HT-29 (cell line): ENCODE data around the gene NEURL1B. TPM values are rescaled to one million over a fixed set of nuclear protein-coding genes. Genes with fewer than 3 reads are reported as not detected.

Experiments
- DNase-seq: peaks from one replicate; pipeline ENCODE4 v3.0.0-alpha.2; 2015; ENCODE audit warnings: low spot score
- total RNA-seq: library from RNA; depleted of rRNA; stranded (reverse); fragments of >200 nt; shearing (Covaris generic); gene quantifications from 2 replicates; pipeline ENCODE4 v1.2.3, GENCODE V29; 2014

Gene NEURL1B
- total RNA-seq, 1 experiment from 2014 or later, result 0.79 TPM

- DNase-seq, result peak; percentile 86
Measured at GRCh38 chr5:172714491-172715420, 73.7 kb downstream of the NEURL1B start.

DNA sequence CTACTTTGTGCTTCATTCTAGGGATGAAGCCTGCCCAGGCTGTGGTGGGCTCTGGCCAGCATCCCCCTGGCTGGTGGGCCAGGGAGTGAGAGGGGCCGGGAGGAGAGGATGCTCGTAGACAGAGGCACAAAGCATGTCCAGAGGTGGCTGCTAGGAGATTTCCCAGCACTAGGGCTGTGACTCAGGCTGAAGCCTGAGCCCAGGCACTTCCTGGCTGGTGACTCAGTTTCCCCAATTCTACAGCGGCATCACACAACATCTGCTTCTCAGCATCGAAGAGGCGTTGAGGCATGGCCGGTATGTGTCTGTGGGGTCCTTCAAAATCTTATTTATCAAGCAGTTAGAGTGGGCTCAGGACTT, 74.3 kb downstream of the NEURL1B start:
- no peak for DNase-seq

- peak; percentile 38 for DNase-seq
Measured at GRCh38 chr5:172715931-172716682, 75.0 kb downstream of the NEURL1B start.

DNA sequence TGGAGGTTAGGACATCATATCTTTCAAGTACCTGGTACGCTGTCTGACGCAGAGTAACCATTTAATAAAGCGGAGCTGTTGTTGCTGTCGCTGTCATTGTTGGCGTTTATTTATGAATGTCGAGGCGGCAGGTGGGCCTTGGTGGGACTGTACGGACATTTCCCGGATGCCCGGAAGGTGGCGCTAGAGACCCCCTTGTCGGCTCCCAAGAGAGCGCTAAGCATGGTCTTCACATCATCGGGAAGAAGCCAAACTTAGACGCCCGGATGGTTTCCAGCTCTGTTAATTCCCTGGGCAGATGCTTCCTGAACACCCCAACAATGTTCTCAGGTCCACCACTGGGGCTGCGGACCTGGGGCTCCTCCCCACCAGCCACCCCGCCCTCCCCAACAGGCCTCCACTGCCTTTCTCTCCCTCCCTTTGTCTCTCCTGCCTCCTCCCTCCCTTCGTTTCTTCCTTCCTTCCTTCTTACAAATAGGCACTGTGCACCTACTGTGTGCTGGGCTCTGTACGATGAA, 75.8 kb downstream of the NEURL1B start:
- DNase-seq, result peak; percentile 96

DNA sequence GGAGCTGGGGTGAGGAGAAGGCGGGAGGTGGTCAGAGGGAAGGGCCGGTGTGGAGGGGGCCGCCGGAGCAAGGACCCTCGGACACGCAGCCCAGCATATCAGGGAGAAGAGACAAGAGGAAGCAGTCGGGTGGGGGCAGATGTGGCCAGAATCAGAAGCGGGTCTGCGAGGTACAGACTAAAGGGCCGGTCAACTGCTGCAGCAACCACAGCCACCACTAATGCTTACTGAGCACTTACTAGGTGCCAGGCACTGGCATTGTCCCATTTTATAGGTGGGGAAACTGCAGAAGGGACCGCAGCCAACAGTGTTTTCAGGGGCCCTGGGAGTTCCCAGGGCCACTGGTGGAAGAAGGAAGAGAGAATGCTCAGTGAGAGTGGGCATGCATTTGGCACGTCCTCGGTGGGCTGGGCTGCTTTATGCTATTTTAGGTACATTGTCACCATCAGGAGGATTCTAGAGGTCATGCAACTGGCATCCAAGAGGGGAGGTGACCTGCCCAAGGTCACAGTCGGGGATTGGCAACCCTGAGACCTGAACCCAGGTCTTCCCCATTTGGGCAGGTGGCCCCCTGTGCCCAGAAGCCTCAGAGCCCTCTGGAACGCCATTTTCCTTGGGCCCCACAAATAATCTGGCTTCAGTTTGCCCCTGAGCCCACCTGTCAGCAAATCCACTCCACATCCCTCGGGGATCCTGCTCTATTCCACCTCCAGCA, 76.6 kb downstream of the NEURL1B start:
- no peak for DNase-seq

GRCh38 chr5:172718527-172719114, 77.6 kb downstream of the NEURL1B start:
- no peak for DNase-seq

- no peak for DNase-seq
Measured at GRCh38 chr5:172719211-172719610, 78.1 kb downstream of the NEURL1B start.

GRCh38 chr5:172720655-172721054, 79.6 kb downstream of the NEURL1B start:
- DNase-seq, result no peak

DNA sequence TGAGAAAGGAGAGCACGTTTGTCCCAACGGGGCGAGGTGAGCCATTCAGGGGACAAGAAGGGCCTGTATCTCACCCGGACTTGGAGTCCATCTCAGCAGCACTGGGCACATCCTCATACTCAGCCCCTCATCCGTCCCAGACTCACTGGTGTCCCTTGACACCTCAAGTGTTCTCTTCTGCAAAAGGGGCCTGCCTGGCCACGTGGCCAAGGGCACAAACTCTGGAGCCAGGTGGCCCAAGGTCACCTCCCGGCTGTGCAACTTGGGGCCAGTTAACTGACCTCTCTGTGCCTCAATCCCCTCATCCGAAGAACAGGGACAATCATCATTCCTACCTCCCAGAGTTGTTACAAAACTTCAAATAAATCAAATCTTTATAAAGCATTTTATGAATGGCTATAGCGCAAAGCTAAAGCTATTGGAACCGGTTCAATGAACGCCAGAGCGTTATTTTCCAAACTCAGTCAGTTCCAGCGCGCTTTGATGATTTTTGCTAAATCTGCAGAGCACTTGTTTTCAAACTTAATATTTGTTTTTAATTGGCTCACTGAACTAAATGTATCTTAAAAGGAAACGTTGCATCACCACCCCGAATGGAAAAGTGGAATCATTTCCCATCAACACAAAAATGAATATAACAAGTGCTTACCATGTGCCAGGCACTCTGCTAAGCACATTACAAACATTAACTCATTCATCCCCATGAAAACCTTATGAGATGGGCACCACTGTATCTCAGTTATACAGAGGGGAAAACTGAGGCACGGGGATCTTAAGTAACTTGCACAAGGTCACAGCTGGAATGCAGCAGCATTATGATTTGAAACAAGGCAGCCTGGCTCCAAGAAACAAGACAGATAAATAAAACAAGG, 80.6 kb downstream of the NEURL1B start:
- DNase-seq, result no peak

DNA sequence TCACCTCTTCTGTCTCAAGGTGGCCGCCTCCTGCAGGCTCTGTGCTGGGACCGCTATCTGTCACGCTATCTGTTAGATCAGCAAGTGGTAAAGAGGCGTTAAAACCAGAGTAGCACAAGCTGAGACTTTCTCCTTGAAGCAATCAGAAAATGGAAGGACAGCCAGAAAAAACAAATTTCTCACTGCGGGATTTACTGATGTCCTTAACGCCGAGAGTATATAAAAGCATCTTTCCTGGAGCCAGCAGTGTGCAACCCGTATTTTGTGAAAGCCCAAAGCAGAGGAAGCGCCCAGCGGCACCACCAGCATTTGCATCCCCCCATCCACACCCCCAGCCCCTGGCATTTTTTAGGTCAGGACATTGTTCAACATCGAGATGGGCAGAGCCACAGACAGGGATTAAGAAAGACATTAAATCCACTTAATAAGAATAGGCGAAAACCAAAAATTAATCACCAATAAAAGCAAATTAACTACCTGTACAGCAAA, 81.3 kb downstream of the NEURL1B start:
- DNase-seq, result no peak

DNA sequence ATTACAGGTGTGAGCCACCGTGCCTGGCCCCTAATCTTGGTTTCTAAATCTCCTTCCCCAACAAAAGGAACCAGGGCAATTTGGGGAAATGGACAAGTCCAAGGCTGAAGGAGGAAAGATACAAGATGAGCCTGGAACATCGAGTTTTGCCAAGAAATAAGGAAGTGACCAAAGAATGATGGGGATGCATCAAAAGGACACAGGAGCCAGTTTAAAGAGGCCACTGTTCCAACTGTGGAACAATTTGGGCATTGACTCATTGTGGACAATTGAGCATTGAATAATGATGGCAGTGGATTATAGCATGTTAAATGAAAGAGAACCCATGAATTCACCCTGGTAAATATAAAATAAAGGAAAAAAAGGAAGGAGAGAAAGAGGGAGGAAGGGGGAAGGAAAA, 82.4 kb downstream of the NEURL1B start:
- DNase-seq, result no peak

- DNase-seq, result no peak
Measured at GRCh38 chr5:172724242-172725183, 83.5 kb downstream of the NEURL1B start.

- no peak for DNase-seq
Measured at GRCh38 chr5:172725273-172725672, 84.2 kb downstream of the NEURL1B start.

GRCh38 chr5:172725785-172726184, 84.7 kb downstream of the NEURL1B start:
- no peak for DNase-seq

DNA sequence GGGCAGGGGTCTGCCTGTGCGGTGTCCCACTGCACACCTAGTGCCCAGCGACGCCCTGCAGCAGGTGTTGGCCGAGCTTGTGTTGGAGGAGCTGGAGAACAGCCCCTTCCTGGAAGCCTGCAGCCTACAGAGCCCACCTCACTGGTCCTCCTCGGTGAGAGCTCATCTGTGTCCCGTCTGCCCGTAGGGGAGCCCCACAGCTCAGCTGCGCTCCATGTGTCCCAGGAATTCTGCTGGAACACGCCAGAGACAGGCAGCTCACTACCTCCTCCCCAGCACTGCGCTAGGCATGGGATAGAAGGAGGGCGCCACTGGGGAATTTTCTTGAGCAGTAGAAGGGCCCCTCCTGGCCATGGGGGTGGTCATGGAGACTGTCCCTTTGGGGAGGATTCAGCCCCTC, 85.9 kb downstream of the NEURL1B start:
- DNase-seq, result no peak

DNA sequence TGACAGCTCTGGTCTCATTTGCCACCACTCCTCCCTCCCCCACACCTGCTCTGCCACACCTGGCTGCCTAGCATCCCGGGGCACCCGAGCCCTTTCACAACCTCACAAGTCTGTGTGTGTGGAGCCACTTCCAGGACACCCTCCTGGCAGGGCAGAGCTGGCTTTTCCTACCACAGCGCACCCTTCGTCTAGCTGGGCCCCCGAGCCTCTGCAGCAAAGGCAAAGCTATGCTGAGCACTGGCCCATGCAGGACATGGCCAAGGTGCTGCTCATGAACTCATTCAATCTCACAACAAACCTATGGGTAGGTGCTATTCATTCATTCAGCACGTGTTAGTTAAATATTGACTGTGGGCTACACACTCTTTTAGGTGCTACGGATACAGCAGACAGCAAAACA, 86.5 kb downstream of the NEURL1B start:
- DNase-seq, result no peak

- no peak for DNase-seq
Measured at GRCh38 chr5:172728481-172729241, 87.6 kb downstream of the NEURL1B start.

GRCh38 chr5:172729588-172729987, 88.5 kb downstream of the NEURL1B start:
- no peak for DNase-seq
